DMS53 (cell line): ENCODE measurements around the gene TBC1D13.
"Not testable (repeated sequence)": the region's sequence is repeated elsewhere in the genome, so short reads cannot be mapped to it uniquely, and the experiment has no call there.

Experiments used
- DNase-seq: peaks from one replicate; lab custom pipeline; 2025; lab: John Stamatoyannopoulos, UW

TBC1D13 gene

DNA sequence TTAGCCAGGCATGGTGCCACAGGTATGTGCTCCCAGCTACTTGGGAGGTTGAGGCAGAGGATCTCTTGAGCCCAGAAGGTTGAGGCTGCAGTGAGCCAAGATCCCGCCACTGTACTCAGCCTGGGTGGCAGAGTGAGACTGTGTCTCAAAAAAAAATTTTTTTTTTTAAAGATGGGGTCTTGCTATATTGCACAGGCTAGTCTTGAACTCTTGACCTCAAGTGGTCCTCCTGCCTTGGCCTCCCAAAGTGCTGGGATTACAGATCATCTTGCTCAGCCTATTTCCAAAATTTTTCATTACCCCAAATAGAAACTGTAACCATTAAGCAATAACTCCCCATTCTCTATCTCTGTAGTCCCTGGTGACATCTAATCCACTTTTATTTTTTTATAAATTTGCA lies 4.4 kb upstream of the TBC1D13 start:
- DNase-seq: no peak

DNA sequence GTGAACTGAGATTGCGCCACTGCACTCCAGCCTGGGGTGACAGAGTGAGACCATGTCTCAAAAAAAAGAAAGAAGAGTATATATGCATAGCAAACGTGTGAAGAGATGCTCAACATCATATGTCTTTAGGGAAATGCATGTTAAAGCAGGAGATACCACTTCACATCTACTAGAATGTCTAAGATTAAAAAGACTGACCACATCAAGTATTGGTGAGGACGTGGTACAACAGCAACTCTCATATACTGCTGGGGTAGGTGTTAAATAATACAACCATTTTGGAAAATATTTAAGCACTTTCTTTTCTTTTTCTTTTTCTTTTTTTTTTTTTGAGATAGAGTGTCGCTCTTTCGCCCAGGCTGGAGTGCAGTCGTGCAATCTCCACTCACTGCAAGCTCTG lies 1.6 kb upstream of the TBC1D13 start:
- no peak for DNase-seq

DNA sequence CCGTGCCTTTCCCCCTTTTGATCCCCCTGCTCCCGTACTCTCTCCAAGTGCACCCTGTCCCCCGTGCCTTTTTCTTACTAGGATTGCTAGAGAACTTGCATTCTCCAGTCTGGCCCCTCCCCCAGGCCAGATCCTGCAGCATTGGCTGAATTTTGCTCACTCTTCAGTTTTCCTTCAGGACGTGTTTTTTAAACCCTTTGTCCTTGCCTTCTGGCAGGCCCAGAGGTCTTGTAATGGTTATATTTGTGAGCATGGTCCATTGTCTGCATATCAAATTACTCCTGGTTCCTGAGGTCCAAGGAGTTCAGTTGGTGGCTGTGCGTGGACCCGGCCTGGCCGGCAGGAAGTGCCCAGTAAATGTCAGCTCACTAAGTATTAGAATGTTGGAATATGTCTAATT lies 606 bp downstream of the TBC1D13 start:
- peak; percentile 41 for DNase-seq

DNA sequence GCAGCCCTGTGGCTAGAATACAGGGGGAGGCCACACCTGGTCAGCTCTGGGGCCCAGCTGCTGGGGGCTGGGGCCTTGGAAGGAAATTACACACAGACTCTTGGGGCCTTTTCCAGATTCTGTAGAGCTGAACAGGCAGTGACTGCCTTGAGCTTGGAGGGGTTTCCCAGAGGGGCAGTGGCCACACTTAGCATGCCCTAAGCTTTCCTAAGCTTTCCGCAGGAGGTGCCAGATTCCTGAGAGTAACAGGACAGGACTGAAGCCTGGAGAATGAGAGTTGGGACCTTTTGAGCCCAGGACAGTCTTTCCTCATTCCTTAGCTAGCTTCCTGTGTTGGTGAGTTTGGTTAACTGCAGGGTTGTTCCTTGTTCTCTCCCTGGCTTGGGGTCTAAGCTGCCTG lies 1.4 kb downstream of the TBC1D13 start:
- DNase-seq: no peak

DNA sequence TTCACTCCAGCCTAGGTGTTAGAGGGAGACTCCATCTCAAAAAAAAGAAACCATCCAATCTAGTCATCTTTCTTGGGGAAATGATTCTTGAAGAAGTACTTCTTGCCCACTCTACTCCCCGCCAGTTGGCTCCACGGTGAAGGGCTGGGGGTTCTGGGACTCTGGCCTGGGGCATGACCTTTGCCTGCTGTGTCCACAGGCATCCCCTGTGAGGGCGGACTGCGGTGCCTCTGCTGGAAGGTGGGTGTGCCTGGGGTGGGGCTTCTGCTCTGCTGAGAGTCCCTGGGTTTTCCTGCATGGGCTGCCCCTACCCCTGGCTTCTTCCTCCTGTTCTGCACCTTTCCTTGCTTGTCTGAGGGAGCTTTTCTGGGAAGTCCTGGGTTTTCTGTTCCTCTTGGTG lies 3.5 kb downstream of the TBC1D13 start:
- DNase-seq: no peak

DNA sequence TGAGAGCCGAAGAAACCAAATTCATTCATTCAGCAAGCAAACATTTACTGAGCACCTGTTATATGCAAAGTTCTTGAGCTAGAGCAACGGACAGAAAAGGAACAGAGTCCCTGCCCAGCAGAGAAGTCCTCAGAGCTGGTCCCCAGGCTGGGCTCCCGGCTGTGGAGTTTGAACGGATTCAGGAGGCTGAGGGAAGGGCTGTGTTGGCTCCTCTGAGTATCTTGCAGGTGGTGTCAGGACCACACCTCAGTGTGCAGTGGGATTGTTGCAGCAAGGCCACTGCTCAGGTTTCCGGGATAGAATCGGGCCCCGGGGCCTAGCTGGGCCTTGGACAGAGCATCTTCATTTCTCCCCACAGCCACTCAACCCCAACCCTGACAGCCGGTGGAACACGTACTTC lies 5.1 kb downstream of the TBC1D13 start:
- DNase-seq: no peak

DNA sequence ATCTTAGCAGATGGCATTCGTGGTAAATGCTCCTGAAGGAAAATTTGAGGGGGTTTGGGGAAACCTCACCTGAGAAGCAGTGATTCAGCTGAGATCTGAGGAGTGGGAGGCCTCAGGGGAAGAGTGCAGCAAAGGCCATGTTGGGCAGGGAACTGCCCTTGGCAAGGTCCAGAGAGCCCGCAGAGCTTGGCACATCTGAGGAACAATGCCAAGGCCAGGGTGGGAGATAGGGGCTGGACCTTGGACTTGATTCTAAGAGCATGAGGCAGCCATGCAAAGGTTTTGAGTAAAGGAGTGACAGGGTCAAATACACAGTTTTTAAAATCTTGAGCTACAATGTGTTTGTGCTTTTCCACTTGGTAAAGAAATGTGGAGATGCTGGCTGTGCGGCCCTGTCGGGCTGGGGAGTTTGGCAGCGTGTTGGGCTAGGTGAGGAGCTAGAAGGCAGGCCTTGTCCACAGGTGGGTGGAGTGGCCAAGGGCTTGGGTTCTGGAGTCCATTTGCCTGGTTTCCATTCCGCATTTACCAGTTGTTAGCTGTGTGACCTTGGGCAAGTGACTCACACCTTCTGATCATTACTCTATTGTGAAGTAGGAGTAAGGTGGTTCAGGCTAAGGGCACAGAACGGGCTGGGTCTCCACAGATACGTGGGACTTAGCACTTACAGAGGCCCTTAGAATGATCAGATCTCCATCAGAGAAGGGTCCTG lies 6.1 kb downstream of the TBC1D13 start:
- DNase-seq: no peak

DNA sequence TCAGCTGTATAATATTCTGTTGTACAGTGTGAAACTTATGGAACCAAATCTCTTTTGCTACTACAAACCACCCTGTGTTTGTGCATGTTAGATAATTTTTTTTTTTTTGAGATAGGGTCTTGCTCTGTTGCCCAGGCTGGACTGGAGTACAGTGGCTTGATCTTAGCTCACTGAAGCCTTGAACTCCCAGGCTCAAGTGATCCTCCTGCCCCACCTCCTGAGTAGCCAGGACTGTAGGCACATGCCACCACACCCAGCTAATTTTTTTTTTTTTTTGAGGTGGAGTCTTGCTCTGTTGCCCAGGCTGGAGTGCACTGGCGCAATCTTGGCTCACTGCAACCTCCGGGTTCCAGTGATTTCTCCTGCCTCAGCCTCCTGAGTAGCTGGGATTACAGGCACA lies 7.9 kb downstream of the TBC1D13 start:
- not testable (repeated sequence) for DNase-seq

DNA sequence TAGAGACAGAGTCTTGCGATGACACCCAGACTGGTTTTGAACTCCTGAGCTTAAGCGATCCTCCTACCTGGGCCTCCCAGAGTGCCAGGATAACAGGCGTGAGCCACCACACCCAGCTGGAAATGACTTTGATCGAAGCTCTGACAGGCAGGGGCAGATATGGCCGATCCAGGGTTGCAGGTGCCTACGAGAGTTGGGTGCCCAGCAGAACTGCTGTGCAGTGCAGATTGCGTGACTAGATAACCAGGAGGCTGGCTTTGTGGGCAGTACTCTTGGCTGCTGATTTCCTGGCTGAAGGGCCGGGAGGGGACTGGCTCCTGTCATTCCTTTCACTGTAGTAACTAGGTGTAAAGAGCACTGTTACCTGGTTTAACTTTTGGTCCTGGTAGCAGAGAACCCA lies 11.8 kb downstream of the TBC1D13 start:
- DNase-seq: no peak

DNA sequence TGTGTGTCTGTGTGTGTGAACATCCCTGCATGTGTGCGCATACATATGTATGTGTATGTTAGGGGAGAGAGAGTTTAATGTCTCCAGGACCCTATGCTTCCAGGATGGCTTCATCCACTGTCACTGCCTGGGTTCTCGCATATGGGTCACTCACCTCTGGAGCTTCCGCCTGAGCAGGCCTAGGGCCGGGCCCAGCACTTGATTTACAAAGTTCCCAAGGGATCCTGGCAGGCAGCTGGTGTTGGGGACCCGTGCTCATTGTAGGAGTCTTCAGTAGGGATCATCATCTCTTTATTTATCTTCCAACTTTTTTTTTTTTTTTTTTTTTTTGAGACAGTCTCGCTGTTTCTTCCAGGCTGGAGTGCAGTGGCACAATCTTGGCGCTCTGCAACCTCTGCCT lies 13.0 kb downstream of the TBC1D13 start:
- DNase-seq: no peak

DNA sequence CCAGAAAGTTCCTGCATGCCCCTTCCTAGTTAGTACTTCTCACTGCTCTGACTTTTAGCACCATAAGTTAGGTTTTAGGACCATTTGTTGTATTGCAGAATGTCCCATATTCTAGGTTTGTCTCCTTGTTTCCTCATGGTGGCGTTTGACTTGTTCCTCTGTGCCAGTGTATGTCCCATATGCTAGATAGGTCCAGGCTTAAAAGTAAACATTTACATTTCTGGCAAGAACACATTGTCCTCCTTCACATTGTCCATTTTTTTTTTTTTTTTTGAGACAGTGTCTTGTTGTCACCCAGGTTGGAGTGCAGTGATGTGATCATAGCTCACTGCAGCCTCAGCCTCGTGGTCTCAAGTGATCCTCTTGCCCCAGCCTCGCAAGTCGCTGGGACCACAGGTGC lies 15.4 kb downstream of the TBC1D13 start:
- DNase-seq: no peak

DNA sequence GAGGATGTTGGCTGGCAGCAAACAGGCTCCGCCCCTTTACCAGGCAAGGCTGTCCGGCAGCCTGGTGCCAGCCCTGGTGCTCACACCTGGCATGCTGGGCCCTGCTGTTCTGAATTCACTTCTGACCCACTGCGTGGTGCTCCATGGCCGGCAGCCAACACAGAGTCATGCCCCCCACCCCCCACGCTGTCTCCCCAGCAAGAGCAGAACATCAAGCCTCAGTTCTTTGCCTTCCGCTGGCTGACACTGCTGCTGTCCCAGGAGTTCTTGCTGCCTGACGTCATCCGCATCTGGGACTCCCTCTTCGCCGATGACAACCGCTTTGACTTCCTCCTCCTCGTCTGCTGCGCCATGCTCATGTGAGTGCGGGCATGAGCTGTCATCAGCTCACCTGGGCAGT lies 18.6 kb downstream of the TBC1D13 start:
- DNase-seq: no peak

DNA sequence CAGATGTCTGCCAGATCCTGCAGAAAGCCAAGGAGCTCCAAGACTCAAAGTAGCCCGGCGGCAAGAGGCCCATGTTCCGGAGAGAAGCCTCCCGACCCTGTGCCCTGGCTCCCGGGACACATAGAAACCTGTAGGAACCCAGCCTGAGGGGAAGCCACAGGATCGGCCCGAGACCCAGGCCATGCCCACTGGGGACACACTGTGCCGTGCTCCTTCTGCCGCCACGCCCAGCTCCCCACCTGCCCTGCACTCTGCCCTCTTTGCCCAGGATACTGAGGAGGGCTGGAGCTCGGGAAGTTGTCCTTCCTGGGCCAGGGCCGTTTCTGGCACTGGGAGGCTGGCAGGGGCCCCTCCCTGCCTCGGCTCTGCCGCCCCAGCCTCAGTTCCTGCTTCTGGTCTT lies 20.8 kb downstream of the TBC1D13 start:
- no peak for DNase-seq

DNA sequence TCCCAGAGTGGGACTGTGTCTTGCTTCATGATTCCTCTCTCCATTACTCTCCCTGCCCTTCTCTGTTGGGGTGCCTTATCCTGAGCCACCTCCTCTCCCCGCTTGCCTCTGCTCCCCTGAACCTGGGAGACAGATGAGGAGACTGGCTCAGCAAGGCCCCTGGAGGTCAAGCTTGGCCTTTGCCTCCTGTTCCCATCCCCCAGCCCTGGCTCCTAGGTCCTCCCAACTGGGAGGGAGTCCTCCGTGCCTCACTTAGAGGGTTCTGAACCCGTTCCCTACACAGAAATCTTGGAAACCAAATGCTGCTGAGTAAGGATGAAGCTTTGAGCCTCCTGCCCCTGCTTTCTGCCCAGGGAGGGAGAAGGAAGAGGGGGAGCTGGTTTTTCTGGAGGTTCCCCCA lies 21.5 kb downstream of the TBC1D13 start:
- no peak for DNase-seq

DNA sequence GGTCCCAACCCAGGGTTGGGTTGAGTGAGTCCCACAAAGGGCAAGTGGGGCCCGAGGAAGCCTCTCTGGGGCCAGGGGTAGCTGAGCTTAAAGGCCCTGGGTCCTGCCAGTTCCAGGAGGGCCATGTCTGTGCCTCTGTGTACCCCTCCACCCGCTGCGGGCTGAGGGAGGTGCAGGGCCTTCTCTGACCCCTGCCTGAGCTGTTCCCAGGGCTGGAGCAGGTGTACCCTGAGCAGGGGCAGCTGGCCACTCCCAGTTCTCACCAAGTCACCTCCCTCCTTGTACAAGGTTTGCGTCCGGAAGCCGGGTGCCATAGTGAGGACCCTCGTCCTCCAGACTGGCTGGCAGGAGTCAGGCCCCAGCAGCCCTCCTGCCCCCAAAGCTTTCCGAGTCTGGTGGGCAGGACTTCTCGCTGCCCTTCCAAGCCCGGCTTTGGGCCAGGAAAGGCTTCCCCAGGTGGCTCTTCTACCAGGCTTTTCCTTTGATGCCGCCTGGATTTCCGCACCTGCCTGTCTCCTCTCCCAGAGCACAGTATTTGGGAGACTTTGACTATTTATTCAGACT lies 22.1 kb downstream of the TBC1D13 start:
- DNase-seq: no peak

DNA sequence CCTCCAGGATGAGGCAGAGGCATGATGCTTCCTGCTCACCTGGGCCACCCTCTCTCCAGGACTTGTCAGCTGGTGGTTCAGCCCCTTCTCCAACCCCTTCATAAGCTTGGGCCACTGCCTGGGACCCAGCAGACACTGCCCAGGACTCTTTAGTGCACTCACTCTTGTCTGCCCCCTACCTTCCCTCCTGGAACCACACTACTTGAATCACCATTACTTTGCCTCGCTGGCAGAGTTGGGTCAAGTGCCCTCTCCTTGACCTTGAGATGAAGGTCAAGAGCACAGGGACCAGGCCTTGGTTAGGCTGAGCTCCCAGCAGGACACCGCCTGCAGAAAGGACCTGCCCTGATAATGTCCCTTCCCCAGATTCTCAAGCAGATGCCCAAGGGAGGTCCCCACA lies 22.8 kb downstream of the TBC1D13 start:
- no peak for DNase-seq

DNA sequence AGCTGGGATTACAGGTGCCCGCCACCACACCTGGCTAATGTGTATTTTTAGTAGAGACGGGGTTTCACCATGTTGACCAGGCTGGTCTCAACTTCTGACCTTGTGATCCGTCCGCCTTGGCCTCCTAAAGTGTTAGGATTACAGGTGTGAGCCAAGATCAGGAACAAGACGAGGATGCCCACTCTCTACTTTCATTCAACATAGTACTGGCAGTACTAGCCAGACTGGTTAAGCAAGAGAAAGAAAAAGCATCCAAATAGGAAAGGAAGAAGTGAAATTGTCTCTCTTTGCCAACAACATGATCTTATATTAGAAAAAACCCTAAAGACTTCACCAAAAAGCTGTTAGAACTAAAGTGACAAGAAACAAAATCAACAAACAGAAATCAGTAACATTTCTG lies 23.8 kb downstream of the TBC1D13 start:
- no peak for DNase-seq

DNA sequence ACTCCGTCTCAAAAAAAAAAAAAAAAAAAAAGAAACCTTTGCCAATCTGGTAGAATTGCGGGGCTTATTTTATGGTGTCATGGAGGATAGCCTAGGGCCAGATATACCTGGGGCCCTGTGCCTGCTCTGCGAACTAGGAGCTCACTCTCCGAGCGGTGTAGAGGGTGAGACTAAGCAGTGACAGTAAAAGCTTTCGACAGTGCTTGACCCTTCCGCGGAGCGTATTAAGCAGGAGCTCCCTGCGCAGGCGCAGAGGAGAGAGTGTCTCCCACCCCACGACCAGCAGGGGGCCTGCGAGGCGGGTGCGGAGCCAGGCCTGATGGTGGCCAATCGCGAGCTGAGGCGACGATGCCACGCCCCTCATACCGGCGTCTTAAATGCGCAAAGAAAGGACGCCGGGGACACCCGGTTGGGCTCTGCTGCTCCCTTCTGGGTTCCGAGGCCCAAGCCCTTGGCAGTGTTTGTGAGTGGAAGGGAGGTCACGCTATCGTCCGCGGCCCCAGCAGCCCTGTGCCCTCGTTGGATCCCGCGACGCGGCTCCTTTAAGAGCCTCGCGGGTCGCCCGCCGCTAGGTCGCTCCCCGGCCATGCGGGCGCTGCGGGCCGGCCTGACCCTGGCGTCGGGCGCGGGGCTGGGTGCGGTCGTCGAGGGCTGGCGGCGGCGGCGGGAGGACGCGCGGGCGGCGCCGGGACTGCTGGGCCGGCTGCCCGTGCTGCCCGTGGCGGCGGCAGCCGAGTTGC lies 31.2 kb downstream of the TBC1D13 start, which contains the start of gene ENDOG:
TSS of gene ENDOG (plus strand) at position 402 of the 740 bp plus-strand sequence. CDS start at position 587, 185 bp downstream.
- DNase-seq: peak; percentile 99

DNA sequence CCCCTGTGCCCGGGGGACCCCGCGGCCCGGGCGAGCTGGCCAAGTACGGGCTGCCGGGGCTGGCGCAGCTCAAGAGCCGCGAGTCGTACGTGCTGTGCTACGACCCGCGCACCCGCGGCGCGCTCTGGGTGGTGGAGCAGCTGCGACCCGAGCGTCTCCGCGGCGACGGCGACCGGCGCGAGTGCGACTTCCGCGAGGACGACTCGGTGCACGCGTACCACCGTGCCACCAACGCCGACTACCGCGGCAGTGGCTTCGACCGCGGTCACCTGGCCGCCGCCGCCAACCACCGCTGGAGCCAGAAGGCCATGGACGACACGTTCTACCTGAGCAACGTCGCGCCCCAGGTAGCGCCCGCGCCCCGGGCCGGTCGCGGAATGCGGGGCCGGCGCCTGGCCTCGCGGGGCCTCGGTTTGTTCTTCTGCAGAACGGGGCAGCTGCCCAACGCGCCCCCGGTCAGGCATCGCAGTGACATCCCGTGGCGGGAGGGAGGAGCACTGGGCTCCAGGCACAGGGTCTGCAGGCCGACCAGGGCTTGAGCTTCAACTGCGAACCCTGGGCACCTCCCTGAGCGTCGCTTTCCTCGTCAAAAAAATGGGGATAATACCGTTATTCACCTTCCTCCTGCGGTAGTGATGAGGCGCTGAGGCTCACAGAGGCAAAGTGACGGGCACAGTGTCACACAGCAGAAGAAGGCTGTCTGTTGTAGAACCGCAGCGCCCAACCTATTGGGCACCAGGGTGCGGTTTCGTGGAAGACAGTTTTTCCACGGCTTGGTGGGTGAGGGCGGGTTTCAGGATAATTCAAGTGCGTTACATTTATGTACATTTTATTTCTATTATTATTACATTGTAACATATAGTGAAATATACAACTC lies 32.0 kb downstream of the TBC1D13 start:
- peak; percentile 81 for DNase-seq

DNA sequence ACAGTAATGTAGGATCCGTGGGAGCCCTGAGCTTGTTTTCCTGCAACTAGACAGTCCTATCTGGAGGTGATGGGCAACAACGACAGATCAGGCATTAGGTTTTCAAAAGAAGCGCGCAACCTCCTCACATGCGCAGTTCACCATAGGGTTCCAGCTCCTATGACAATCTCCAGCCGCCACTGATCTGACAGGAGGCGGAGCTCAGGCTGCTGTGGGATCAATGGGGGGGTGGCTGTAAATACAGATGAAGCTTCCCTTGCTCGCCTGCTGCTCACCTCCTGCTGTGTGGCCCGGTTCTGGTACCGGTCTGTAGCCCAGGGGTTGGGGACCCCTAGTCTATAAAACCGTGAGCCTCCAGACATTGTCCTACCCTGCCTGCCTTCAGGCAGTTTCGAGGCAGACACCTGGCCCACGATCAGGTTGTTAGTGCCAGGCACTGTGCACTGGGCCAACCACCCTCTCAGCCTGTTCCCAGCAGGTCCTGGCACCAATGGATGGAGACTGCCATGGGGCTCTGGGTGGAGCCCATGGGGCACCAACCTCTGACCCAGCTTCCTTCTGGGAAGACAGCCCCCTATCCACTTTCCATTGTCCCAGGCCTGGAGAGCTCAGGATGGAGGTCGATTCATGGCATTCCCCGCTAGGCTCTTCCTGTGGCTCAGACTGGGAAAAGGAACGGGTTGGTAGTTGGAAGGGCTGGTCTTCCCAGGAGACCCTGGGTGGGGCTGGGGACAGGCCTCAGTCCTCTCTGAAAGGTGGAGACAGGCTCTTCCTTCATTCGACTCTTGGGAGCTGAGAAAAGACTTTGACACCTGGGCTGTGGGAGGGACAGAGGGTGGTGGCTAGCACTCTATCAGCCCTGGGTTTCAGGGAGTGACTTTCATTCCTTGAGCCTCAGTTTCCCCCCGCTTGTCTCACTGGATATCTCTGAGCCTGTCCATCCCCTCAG lies 32.9 kb downstream of the TBC1D13 start:
- peak; percentile 86 for DNase-seq
